SU-DHL-6 (cell line): ENCODE results near the gene PRSS50.
"Not testable (repeated sequence)": the region's sequence is repeated elsewhere in the genome, so short reads cannot be mapped to it uniquely, and the experiment has no call there.

ENCODE experiments used
- H2AFZ ChIP-seq: fragments of 200-600 bp; sonication (generic); 2 replicates; pipeline ENCODE4 v1.6.1; 2014; ENCODE audit warnings: low read depth, mild to moderate bottlenecking, moderate library complexity, mixed read lengths, antibody characterized with exemption, low read length; ENCODE audit not compliant: severe bottlenecking
- H3F3A ChIP-seq: fragments of 200-600 bp; shearing (Covaris generic); 2 replicates; pipeline ENCODE4 v1.6.0; 2016; ENCODE audit warnings: antibody characterized with exemption, mild to moderate bottlenecking; ENCODE audit not compliant: insufficient read depth
- H3K27ac ChIP-seq: fragments of 200-600 bp; sonication (generic); 2 replicates; pipeline ENCODE4 v1.5.1; 2016; ENCODE audit warnings: low read depth, mild to moderate bottlenecking, low read length, moderate library complexity, mixed read lengths
- H3K27me3 ChIP-seq: fragments of 200-600 bp; sonication (generic), shearing (Covaris generic); 2 replicates; pipeline ENCODE4 v1.6.0; 2014; ENCODE audit warnings: mild to moderate bottlenecking, low read length
- H3K36me3 ChIP-seq: fragments of 200-600 bp; sonication (generic); 2 replicates; pipeline ENCODE4 v1.6.1; 2014; ENCODE audit warnings: mild to moderate bottlenecking, low read length, mixed read lengths
- H3K4me2 ChIP-seq: fragments of 300-600, 200-600 bp; shearing (Covaris generic), sonication (generic); 2 replicates; pipeline ENCODE4 v1.6.0; 2014; ENCODE audit warnings: low read length, low read depth, mild to moderate bottlenecking; ENCODE audit not compliant: poor library complexity, severe bottlenecking
- H3K4me3 ChIP-seq: fragments of 200-600 bp; sonication (generic); 2 replicates; pipeline ENCODE4 v1.5.1; 2014; ENCODE audit warnings: antibody characterized with exemption, low read length, mild to moderate bottlenecking, mixed read lengths; ENCODE audit not compliant: insufficient read depth, poor library complexity, severe bottlenecking
- H3K79me2 ChIP-seq: fragments of 200-600 bp; sonication (generic); 2 replicates; pipeline ENCODE4 v1.6.1; 2014; ENCODE audit warnings: mild to moderate bottlenecking, low read length, moderate library complexity; ENCODE audit not compliant: insufficient read depth
- H3K9ac ChIP-seq: fragments of 200-600 bp; sonication (generic); 2 replicates; pipeline ENCODE4 v1.7.0; 2014; ENCODE audit warnings: mild to moderate bottlenecking, low read length
- H3K9me2 ChIP-seq: fragments of 200-600 bp; sonication (generic); replicated peaks from 2 replicates; pipeline ENCODE4 v1.6.1; 2014; ENCODE audit warnings: low read length; ENCODE audit not compliant: insufficient read depth
- H3K9me3 ChIP-seq: fragments of 200-600 bp; sonication (generic); 2 replicates; pipeline ENCODE4 v1.6.1; 2014; ENCODE audit warnings: low read length, mixed read lengths; ENCODE audit not compliant: insufficient read depth
- H4K20me1 ChIP-seq: fragments of 200-600 bp; sonication (generic); 2 replicates; pipeline ENCODE4 v1.6.1; 2014; ENCODE audit warnings: low read depth, mild to moderate bottlenecking, antibody characterized with exemption, low read length, moderate library complexity, mixed read lengths
- CTCF ChIP-seq: fragments of 200-600 bp; sonication (generic); IDR thresholded peaks from one replicate; pipeline ENCODE4 v1.5.1; 2017; ENCODE audit warnings: antibody characterized with exemption, mild to moderate bottlenecking, low read length, moderate library complexity; ENCODE audit not compliant: insufficient read depth, poor library complexity, severe bottlenecking
- EZH2phosphoT487 ChIP-seq: fragments of 200-600 bp; sonication (generic), shearing (Covaris generic); conservative IDR thresholded peaks from 2 replicates; pipeline ENCODE4 v1.6.1; 2018; ENCODE audit warnings: mild to moderate bottlenecking, antibody characterized with exemption, low read length, moderate library complexity, mixed read lengths

PRSS50 gene

GRCh38 chr3:46759239-46760167 lies 41.8 kb upstream of the PRSS50 start:
- Histone ChIP-seq H2AFZ (no peak overlapping the region), H3K4me2 (no peak overlapping the region), H3K36me3 (no peaks in the 10 kb centered on the region), H3K79me2 (no peaks in the 10 kb centered on the region), H4K20me1 (no peaks in the 10 kb centered on the region), H3K27me3 (no peaks in the 10 kb centered on the region), H3F3A (no peaks in the 10 kb centered on the region), H3K4me3 (no peak overlapping the region), H3K9me3 (0 out of 2 replicates have a peak, but pooled peaks cover 3% of the 10 kb centered on the region), H3K27ac (no peak overlapping the region), H3K9me2 (no peaks in the 10 kb centered on the region), H3K9ac (no peak overlapping the region)
- TF ChIP-seq EZH2phosphoT487 (no peak), CTCF (no peak)

GRCh38 chr3:46756642-46757041 lies 39.0 kb upstream of the PRSS50 start:
- H3K79me2 ChIP-seq = no peaks in the 10 kb centered on the region
- no peak overlapping the region for H3K4me3 ChIP-seq
- no peaks in the 10 kb centered on the region for H3K9me3 ChIP-seq
- H3K27ac ChIP-seq = no peak overlapping the region
- TF ChIP-seq CTCF (no peak), EZH2phosphoT487 (no peak)
- H3K27me3 ChIP-seq = no peaks in the 10 kb centered on the region
- H3K4me2 ChIP-seq = no peak overlapping the region
- no peaks in the 10 kb centered on the region for H3F3A ChIP-seq
- no peaks in the 10 kb centered on the region for H4K20me1 ChIP-seq
- H3K9ac ChIP-seq = no peak overlapping the region
- no peaks in the 10 kb centered on the region for H3K36me3 ChIP-seq
- no peak overlapping the region for H2AFZ ChIP-seq
- no peaks in the 10 kb centered on the region for H3K9me2 ChIP-seq

- H3K9ac ChIP-seq = no peak overlapping the region
- no peak overlapping the region for H2AFZ ChIP-seq
- H3K9me3 ChIP-seq = no peaks in the 10 kb centered on the region
- TF ChIP-seq CTCF = no peak
- TF ChIP-seq EZH2phosphoT487 = no peak
- no peaks in the 10 kb centered on the region for H3K27me3 ChIP-seq
- no peaks in the 10 kb centered on the region for H3F3A ChIP-seq
- H3K4me3 ChIP-seq = no peak overlapping the region
- H3K27ac ChIP-seq = no peak overlapping the region
- H3K36me3 ChIP-seq = no peaks in the 10 kb centered on the region
- no peaks in the 10 kb centered on the region for H3K9me2 ChIP-seq
- no peaks in the 10 kb centered on the region for H4K20me1 ChIP-seq
- no peak overlapping the region for H3K4me2 ChIP-seq
- H3K79me2 ChIP-seq = no peaks in the 10 kb centered on the region
These were observed 38.0 kb upstream of the PRSS50 start for GRCh38 chr3:46755646-46756045.

- not testable (repeated sequence) for H3K79me2 ChIP-seq, H3K9me2 ChIP-seq, H3K4me3 ChIP-seq, H3K27me3 ChIP-seq, H3K36me3 ChIP-seq, H3K9ac ChIP-seq, H3K27ac ChIP-seq, H4K20me1 ChIP-seq, H2AFZ ChIP-seq, H3K4me2 ChIP-seq, H3K9me3 ChIP-seq, H3F3A ChIP-seq
These were observed 35.5 kb upstream of the PRSS50 start for GRCh38 chr3:46753127-46753526.
